HUES64 (cell line): ENCODE measurements around the gene JAKMIP1.
"Not testable (repeated sequence)": the region's sequence is repeated elsewhere in the genome, so short reads cannot be mapped to it uniquely, and the experiment has no call there.

Source experiments
- H3K27ac ChIP-seq: 2 replicates; pipeline ENCODE4 v1.7.0; 2013; ENCODE audit warnings: low read depth, low read length, inconsistent platforms
- H3K27me3 ChIP-seq: 2 replicates; pipeline ENCODE4 v1.6.1; 2013; ENCODE audit warnings: mild to moderate bottlenecking, low read length; ENCODE audit not compliant: insufficient read depth
- H3K36me3 ChIP-seq: 2 replicates; pipeline ENCODE4 v1.6.1; 2013; ENCODE audit warnings: mild to moderate bottlenecking, low read length; ENCODE audit not compliant: insufficient read depth
- H3K4me1 ChIP-seq: 2 replicates; pipeline ENCODE4 v1.6.1; 2013; ENCODE audit warnings: mild to moderate bottlenecking, low read length, moderate library complexity; ENCODE audit not compliant: insufficient read depth
- H3K4me3 ChIP-seq: 2 replicates; pipeline ENCODE4 v1.5.1; 2013; ENCODE audit warnings: mild to moderate bottlenecking, low read length, moderate library complexity
- H3K9ac ChIP-seq: 2 replicates; pipeline ENCODE4 v1.6.1; 2013; ENCODE audit warnings: mild to moderate bottlenecking, low read depth, low read length
- H3K9me3 ChIP-seq: 2 replicates; pipeline ENCODE4 v1.6.1; 2013; ENCODE audit warnings: low read depth, low read length; ENCODE audit not compliant: insufficient read depth
- WGBS: fragments of 150-250, 120-280 bp; methylation state at CpG from one replicate; pipeline ENCODE4 v1.1.7; 2013; ENCODE audit warnings: missing lambda C conversion rate; 5-methylcytosine and 5-hydroxymethylcytosine counted together

The JAKMIP1 gene

DNA sequence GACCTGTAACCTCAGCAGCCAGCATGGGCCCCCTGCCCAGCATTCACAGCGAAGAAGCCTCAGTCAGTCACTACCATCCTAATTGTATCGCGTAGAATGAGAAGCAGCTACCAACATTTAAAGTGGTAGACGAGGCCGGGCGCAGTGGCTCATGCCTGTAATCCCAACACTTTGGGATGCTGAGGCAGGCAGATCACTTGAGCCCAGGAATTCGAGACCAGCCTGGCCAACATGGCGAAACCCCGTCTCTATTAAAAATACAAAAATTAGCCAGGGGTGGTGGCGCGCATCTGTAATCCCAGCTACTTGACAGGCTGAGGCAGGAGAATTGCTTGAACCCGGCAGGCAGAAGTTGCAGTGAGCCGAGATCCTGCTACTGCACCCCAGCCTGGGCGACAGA lies 59.3 kb downstream of the JAKMIP1 start:
- H3K27ac ChIP-seq, H3K36me3 ChIP-seq, H3K9me3 ChIP-seq, H3K4me1 ChIP-seq, H3K4me3 ChIP-seq, H3K27me3 ChIP-seq, H3K9ac ChIP-seq: not testable (repeated sequence)
- WGBS: 94% methylated on average over 14 of the region's 14 CpGs

- no peaks in the 10 kb centered on the region for H3K9me3 ChIP-seq
- no peak overlapping the region for H3K9ac ChIP-seq
- no peaks in the 10 kb centered on the region for H3K4me1 ChIP-seq
- H3K36me3 ChIP-seq: no peaks in the 10 kb centered on the region
- WGBS: 92% methylated on average over 3 of the region's 3 CpGs
- H3K27ac ChIP-seq: no peak overlapping the region
- no peaks in the 10 kb centered on the region for H3K27me3 ChIP-seq
- no peak overlapping the region for H3K4me3 ChIP-seq
Measured at GRCh38 chr4:6137747-6138135, 62.6 kb downstream of the JAKMIP1 start.

DNA sequence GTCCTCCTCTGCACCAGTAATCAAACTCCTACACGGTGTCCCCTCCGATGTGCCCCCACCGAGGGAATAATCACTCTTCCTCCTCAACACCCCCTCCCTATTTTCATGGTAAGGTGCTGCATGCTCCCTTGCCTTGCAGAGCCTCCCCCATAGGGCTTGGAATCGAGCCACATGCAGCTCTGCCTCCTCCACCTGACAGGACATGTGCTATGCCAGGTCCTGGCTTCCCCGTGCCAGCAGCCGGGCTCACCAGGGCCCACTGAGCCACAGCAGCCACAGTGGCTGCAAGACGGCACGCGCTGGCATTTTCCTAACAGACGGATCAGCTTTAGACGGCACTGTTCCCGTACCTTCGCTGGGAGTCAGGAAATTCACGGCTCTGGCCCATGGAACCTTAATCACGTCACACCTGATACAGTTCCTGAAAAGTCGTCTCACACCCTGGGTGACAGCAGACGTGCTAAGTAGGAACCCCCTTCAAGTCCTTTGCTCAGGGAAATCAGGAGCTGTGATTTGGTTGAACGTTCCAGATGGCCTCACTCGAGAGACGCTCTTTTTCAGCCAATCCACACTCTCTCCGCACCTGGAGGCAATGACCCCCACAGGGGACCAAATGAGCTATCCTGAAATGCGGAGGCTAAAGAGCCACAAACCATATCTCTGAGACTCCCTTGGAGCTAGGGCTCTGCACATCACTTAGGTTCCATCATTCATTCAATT lies 63.2 kb downstream of the JAKMIP1 start:
- no peaks in the 10 kb centered on the region for H3K36me3 ChIP-seq
- H3K27ac ChIP-seq: no peak overlapping the region
- H3K27me3 ChIP-seq: no peaks in the 10 kb centered on the region
- no peak overlapping the region for H3K4me3 ChIP-seq
- H3K9ac ChIP-seq: no peak overlapping the region
- no peaks in the 10 kb centered on the region for H3K4me1 ChIP-seq
- 77% methylated on average over 22 of the region's 22 CpGs for WGBS
- H3K9me3 ChIP-seq: no peaks in the 10 kb centered on the region

DNA sequence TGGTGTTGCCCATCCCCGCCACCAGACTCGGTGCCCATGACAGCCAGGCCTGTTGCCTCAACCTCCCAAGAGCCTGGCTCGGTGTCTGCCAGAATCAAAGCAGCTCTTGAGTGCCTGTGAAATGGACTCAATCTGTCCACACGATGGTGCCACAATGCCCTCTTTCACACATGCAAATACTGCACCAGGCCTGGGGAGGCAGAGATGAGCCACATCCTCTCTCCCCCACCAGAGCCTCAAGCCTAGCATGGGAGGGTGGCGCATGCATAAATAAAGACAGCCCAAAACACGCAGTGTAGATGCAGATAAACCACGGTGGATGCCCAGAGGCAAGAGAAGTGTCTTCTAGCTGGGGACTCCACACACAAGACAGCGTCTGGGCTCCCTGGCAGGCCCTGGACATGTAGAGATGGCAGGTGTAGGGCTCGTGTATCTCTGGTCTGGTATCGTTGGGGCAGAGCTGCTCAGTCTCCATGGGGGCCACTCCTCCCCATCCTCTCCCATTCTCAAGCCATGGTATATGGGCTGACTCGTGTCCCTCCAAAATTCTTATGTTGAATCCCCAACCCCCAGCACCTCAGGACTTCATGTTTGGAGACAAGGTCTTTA lies 65.6 kb downstream of the JAKMIP1 start:
- 76% methylated on average over 11 of the region's 11 CpGs for WGBS
- no peaks in the 10 kb centered on the region for H3K4me1 ChIP-seq
- H3K36me3 ChIP-seq: no peaks in the 10 kb centered on the region
- no peaks in the 10 kb centered on the region for H3K9me3 ChIP-seq
- H3K27ac ChIP-seq: no peak overlapping the region
- H3K4me3 ChIP-seq: no peak overlapping the region
- H3K27me3 ChIP-seq: no peaks in the 10 kb centered on the region
- H3K9ac ChIP-seq: no peak overlapping the region

- H3K9me3 ChIP-seq: no peaks in the 10 kb centered on the region
- WGBS: 93% methylated on average over 1 of the region's 2 CpGs
- no peaks in the 10 kb centered on the region for H3K4me1 ChIP-seq
Measured at GRCh38 chr4:6132716-6133115, 67.6 kb downstream of the JAKMIP1 start.

DNA sequence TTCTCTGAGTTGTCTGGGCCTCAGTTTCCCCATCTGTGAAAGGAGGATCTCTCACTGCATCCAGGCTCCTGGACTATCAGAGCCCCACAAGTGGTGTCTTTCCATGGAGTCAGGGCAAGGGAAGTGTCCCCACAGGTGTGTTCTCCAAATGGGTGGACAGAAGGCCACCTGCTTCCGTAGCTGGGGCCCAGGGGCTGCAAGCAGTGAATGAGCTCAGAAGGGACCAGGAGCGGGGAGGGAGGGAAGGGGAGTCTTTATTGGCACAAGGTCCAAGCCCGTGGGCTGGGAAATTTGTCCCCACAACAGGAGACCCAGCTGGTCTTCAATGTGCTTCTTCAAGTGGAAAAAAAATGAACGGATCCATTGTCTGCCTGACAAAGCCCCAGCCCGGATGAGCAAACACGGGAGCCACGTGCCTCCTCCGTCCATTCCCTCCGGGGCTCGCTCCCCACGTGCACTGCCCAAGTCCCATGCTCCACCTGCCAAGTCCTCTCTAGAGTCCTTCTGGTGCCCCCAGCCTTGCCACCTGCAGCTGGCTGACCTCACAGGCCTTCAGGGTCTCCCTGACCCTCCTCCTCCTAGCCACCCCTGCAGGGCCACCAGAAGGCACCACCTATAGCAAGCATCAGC lies 72.0 kb downstream of the JAKMIP1 start:
- no peak overlapping the region for H3K9ac ChIP-seq
- H3K27ac ChIP-seq: no peak overlapping the region
- no peaks in the 10 kb centered on the region for H3K27me3 ChIP-seq
- no peaks in the 10 kb centered on the region for H3K9me3 ChIP-seq
- 90% methylated on average over 11 of the region's 11 CpGs for WGBS
- H3K4me3 ChIP-seq: no peak overlapping the region
- no peaks in the 10 kb centered on the region for H3K4me1 ChIP-seq
- H3K36me3 ChIP-seq: no peaks in the 10 kb centered on the region

More at GRCh38 chr4:6132716-6133115, 67.6 kb downstream of the JAKMIP1 start:
- no peak overlapping the region for H3K4me3 ChIP-seq
- no peaks in the 10 kb centered on the region for H3K36me3 ChIP-seq
- no peak overlapping the region for H3K9ac ChIP-seq
- H3K27ac ChIP-seq: no peak overlapping the region
- no peaks in the 10 kb centered on the region for H3K27me3 ChIP-seq

- no peaks in the 10 kb centered on the region for H3K27me3 ChIP-seq
- H3K9me3 ChIP-seq: no peaks in the 10 kb centered on the region
- 92% methylated on average over 20 of the region's 20 CpGs for WGBS
- no peak overlapping the region for H3K9ac ChIP-seq
- no peaks in the 10 kb centered on the region for H3K36me3 ChIP-seq
- H3K4me3 ChIP-seq: no peak overlapping the region
- no peak overlapping the region for H3K27ac ChIP-seq
- no peaks in the 10 kb centered on the region for H3K4me1 ChIP-seq
Measured at GRCh38 chr4:6126971-6127745, 73.2 kb downstream of the JAKMIP1 start.

- H3K27me3 ChIP-seq: no peaks in the 10 kb centered on the region
- H3K4me3 ChIP-seq: no peak overlapping the region
- H3K27ac ChIP-seq: no peak overlapping the region
- 67% methylated on average over 5 of the region's 5 CpGs for WGBS
- no peaks in the 10 kb centered on the region for H3K4me1 ChIP-seq
- no peak overlapping the region for H3K9ac ChIP-seq
- no peaks in the 10 kb centered on the region for H3K9me3 ChIP-seq
- H3K36me3 ChIP-seq: no peaks in the 10 kb centered on the region
Measured at GRCh38 chr4:6125103-6125651, 75.2 kb downstream of the JAKMIP1 start.

GRCh38 chr4:6124386-6125102 lies 75.8 kb downstream of the JAKMIP1 start:
- H3K9ac ChIP-seq: no peak overlapping the region

DNA sequence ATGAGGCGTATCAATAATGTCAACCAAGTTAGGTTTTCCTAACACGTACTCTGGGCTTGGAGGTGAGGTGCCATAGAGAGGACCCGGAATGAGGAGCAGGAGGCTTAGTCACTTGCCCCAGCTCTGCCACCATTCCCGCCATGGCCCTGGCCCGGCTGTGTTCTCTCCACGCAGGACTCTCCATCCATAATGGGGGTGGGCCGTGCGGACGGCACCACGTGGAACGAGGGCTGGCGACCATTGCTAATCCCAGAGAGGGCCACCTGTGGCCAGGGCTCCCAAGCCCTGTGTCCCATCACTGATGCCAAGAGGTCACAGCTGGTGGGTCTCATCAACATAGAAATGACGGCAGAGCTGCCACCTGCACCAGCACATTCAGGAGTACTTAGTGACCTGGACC lies 76.4 kb downstream of the JAKMIP1 start:
- WGBS: 94% methylated on average over 13 of the region's 13 CpGs

More at GRCh38 chr4:6124386-6125102, 75.8 kb downstream of the JAKMIP1 start:
- Histone ChIP-seq H3K9me3 (no peaks in the 10 kb centered on the region), H3K4me3 (no peak overlapping the region), H3K27ac (no peak overlapping the region), H3K27me3 (no peaks in the 10 kb centered on the region), H3K4me1 (no peaks in the 10 kb centered on the region; the same call in 1 of the 2 replicates), H3K36me3 (no peaks in the 10 kb centered on the region)
- WGBS: 95% methylated on average over 6 of the region's 6 CpGs

More for the DNA sequence above, 76.4 kb downstream of the JAKMIP1 start:
- Histone ChIP-seq H3K9ac (no peak overlapping the region), H3K27me3 (no peaks in the 10 kb centered on the region), H3K36me3 (no peaks in the 10 kb centered on the region), H3K4me1 (no peaks in the 10 kb centered on the region; the same call in 1 of the 2 replicates), H3K4me3 (no peak overlapping the region), H3K27ac (no peak overlapping the region), H3K9me3 (no peaks in the 10 kb centered on the region)
